Measurements from ENCODE around the gene LDAH.

The LDAH gene

DNA sequence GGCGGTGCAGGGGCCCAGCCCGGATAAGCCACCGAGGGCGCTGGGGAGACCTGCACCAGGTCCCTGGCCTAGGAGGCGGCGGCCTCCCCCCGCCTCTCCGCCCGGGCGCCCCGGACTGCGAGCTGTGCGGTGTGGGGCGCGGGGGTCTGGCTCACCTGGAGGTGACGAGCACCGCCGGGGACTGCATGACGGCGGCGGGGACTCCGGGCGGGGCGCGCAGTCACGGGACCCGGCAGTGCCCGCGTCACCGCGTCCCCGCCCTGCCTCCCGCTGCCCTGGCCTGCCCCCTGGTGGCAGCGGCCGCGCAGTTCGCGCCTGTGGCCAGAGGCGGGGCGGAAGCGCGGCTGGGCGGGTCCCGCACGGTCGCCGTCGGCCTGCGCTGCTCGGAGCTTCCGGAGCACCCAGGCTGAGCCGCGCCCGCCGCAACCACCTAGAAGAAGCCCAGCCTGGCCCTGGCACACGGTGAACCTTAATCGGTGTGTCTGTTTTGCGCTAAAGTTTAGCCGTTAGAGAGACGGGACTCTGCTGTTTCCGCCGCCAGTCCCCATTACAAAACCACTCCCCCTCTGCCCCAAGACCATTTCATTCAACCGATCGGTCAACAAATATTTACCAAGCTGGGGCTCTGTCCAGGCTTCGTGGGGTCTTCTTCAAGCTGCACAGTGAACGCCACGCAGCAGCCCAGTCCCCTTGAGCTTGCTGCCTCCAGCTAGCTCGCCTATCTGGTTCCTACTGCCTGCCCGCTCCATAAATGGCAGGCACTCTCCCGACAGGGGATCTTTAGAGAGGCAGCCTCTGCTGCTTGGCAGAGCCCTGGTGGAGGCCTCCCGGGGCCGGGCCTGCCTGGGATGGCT lies 171.8 kb downstream of the LDAH start, which contains the start of gene HS1BP3 (continued):
- 0 out of 2 replicates have a peak, but pooled peaks have one; percentile 8 for TF ChIP-seq ZEB2 (tag by site-specific recombination; IDR thresholded peaks at IDR 0.05)
- TF ChIP-seq, protein P1, sequence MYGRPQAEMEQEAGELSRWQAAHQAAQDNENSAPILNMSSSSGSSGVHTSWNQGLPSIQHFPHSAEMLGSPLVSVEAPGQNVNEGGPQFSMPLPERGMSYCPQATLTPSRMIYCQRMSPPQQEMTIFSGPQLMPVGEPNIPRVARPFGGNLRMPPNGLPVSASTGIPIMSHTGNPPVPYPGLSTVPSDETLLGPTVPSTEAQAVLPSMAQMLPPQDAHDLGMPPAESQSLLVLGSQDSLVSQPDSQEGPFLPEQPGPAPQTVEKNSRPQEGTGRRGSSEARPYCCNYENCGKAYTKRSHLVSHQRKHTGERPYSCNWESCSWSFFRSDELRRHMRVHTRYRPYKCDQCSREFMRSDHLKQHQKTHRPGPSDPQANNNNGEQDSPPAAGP (tag by site-specific recombination; IDR thresholded peaks at IDR 0.05), result 0 out of 2 replicates have a peak, but pooled peaks have one; percentile 7
- TF ChIP-seq KLF7 (tag by site-specific recombination; IDR thresholded peaks at IDR 0.05; ENCODE audit: borderline replicate concordance), result no peak
- TF ChIP-seq ZNF302 (tag by site-specific recombination; IDR thresholded peaks at IDR 0.05; ENCODE audit: low read depth), result no peak
- TF ChIP-seq, protein P2, sequence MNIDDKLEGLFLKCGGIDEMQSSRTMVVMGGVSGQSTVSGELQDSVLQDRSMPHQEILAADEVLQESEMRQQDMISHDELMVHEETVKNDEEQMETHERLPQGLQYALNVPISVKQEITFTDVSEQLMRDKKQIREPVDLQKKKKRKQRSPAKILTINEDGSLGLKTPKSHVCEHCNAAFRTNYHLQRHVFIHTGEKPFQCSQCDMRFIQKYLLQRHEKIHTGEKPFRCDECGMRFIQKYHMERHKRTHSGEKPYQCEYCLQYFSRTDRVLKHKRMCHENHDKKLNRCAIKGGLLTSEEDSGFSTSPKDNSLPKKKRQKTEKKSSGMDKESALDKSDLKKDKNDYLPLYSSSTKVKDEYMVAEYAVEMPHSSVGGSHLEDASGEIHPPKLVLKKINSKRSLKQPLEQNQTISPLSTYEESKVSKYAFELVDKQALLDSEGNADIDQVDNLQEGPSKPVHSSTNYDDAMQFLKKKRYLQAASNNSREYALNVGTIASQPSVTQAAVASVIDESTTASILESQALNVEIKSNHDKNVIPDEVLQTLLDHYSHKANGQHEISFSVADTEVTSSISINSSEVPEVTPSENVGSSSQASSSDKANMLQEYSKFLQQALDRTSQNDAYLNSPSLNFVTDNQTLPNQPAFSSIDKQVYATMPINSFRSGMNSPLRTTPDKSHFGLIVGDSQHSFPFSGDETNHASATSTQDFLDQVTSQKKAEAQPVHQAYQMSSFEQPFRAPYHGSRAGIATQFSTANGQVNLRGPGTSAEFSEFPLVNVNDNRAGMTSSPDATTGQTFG (tag by site-specific recombination; IDR thresholded peaks at IDR 0.05; ENCODE audit: borderline replicate concordance), result no peak
- no peak for TF ChIP-seq ZNF514 (tag by site-specific recombination; IDR thresholded peaks at IDR 0.05)
- TF ChIP-seq, protein P3, sequence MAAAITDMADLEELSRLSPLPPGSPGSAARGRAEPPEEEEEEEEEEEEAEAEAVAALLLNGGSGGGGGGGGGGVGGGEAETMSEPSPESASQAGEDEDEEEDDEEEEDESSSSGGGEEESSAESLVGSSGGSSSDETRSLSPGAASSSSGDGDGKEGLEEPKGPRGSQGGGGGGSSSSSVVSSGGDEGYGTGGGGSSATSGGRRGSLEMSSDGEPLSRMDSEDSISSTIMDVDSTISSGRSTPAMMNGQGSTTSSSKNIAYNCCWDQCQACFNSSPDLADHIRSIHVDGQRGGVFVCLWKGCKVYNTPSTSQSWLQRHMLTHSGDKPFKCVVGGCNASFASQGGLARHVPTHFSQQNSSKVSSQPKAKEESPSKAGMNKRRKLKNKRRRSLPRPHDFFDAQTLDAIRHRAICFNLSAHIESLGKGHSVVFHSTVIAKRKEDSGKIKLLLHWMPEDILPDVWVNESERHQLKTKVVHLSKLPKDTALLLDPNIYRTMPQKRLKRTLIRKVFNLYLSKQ (tag by site-specific recombination; IDR thresholded peaks at IDR 0.05; ENCODE audit: borderline replicate concordance), result no peak
- no peak for TF ChIP-seq ZNF174 (tag by site-specific recombination; IDR thresholded peaks at IDR 0.05)
- TF ChIP-seq MEIS1 (CRISPR knock-in tag; IDR thresholded peaks at IDR 0.05; ENCODE audit: borderline replicate concordance), result no peak
- TF ChIP-seq ZNF621 (tag by site-specific recombination; IDR thresholded peaks at IDR 0.05), result no peak
- TF ChIP-seq, protein P4, sequence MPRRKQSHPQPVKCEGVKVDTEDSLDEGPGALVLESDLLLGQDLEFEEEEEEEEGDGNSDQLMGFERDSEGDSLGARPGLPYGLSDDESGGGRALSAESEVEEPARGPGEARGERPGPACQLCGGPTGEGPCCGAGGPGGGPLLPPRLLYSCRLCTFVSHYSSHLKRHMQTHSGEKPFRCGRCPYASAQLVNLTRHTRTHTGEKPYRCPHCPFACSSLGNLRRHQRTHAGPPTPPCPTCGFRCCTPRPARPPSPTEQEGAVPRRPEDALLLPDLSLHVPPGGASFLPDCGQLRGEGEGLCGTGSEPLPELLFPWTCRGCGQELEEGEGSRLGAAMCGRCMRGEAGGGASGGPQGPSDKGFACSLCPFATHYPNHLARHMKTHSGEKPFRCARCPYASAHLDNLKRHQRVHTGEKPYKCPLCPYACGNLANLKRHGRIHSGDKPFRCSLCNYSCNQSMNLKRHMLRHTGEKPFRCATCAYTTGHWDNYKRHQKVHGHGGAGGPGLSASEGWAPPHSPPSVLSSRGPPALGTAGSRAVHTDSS (tag by site-specific recombination; IDR thresholded peaks at IDR 0.05), result no peak
- no peak for TF ChIP-seq ZNF571 (tag by site-specific recombination; IDR thresholded peaks at IDR 0.05)
- TF ChIP-seq SETDB1 (IDR thresholded peaks at IDR 0.05; ENCODE audit: insufficient read length, low read length), result no peak
- peak; percentile 71 for TF ChIP-seq ZBTB17 (tag by site-specific recombination; IDR thresholded peaks at IDR 0.05)
- 0 out of 2 replicates have a peak, but pooled peaks have one; percentile 24 for TF ChIP-seq ZNF501 (tag by site-specific recombination; IDR thresholded peaks at IDR 0.05)
- no peak for TF ChIP-seq ZNF311 (tag by site-specific recombination; IDR thresholded peaks at IDR 0.05; ENCODE audit: borderline replicate concordance)
- TF ChIP-seq KLF1 (tag by site-specific recombination; IDR thresholded peaks at IDR 0.05), result peak; percentile 21; the same call in 1 of the 2 replicates
- peak; percentile 84; the same call in 1 of the 2 replicates for TF ChIP-seq ZNF660 (tag by site-specific recombination; IDR thresholded peaks at IDR 0.05)
- TF ChIP-seq TCF7L2 (IDR thresholded peaks at IDR 0.05; ENCODE audit: borderline replicate concordance, low read depth, low read length), result no peak
- TF ChIP-seq MZF1 (tag by site-specific recombination; IDR thresholded peaks at IDR 0.05; ENCODE audit: borderline replicate concordance), result no peak
- TF ChIP-seq ZNF830 (tag by site-specific recombination; IDR thresholded peaks at IDR 0.05; ENCODE audit: low read depth), result no peak
- no peak for TF ChIP-seq ZNF350 (tag by site-specific recombination; IDR thresholded peaks at IDR 0.05)
- TF ChIP-seq OVOL3 (tag by site-specific recombination; IDR thresholded peaks at IDR 0.05), result no peak
- TF ChIP-seq, protein P5, sequence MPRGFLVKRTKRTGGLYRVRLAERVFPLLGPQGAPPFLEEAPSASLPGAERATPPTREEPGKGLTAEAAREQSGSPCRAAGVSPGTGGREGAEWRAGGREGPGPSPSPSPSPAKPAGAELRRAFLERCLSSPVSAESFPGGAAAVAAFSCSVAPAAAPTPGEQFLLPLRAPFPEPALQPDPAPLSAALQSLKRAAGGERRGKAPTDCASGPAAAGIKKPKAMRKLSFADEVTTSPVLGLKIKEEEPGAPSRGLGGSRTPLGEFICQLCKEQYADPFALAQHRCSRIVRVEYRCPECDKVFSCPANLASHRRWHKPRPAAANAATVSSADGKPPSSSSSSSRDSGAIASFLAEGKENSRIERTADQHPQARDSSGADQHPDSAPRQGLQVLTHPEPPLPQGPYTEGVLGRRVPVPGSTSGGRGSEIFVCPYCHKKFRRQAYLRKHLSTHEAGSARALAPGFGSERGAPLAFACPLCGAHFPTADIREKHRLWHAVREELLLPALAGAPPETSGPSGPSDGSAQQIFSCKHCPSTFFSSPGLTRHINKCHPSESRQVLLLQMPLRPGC (tag by site-specific recombination; IDR thresholded peaks at IDR 0.05), result no peak
- TF ChIP-seq, protein P6, sequence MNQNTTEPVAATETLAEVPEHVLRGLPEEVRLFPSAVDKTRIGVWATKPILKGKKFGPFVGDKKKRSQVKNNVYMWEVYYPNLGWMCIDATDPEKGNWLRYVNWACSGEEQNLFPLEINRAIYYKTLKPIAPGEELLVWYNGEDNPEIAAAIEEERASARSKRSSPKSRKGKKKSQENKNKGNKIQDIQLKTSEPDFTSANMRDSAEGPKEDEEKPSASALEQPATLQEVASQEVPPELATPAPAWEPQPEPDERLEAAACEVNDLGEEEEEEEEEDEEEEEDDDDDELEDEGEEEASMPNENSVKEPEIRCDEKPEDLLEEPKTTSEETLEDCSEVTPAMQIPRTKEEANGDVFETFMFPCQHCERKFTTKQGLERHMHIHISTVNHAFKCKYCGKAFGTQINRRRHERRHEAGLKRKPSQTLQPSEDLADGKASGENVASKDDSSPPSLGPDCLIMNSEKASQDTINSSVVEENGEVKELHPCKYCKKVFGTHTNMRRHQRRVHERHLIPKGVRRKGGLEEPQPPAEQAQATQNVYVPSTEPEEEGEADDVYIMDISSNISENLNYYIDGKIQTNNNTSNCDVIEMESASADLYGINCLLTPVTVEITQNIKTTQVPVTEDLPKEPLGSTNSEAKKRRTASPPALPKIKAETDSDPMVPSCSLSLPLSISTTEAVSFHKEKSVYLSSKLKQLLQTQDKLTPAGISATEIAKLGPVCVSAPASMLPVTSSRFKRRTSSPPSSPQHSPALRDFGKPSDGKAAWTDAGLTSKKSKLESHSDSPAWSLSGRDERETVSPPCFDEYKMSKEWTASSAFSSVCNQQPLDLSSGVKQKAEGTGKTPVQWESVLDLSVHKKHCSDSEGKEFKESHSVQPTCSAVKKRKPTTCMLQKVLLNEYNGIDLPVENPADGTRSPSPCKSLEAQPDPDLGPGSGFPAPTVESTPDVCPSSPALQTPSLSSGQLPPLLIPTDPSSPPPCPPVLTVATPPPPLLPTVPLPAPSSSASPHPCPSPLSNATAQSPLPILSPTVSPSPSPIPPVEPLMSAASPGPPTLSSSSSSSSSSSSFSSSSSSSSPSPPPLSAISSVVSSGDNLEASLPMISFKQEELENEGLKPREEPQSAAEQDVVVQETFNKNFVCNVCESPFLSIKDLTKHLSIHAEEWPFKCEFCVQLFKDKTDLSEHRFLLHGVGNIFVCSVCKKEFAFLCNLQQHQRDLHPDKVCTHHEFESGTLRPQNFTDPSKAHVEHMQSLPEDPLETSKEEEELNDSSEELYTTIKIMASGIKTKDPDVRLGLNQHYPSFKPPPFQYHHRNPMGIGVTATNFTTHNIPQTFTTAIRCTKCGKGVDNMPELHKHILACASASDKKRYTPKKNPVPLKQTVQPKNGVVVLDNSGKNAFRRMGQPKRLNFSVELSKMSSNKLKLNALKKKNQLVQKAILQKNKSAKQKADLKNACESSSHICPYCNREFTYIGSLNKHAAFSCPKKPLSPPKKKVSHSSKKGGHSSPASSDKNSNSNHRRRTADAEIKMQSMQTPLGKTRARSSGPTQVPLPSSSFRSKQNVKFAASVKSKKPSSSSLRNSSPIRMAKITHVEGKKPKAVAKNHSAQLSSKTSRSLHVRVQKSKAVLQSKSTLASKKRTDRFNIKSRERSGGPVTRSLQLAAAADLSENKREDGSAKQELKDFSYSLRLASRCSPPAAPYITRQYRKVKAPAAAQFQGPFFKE (tag by site-specific recombination; IDR thresholded peaks at IDR 0.05; ENCODE audit: borderline replicate concordance), result no peak
